22Rv1 (cell line): ENCODE results near the gene CKLF.

Experiments used
- CTCF ChIP-seq: fragments of 450-650 bp; IDR thresholded peaks from 2 replicates; pipeline ENCODE4 v1.5.1; 2017; ENCODE audit warnings: mild to moderate bottlenecking
- ZFX ChIP-seq: fragments of 450-650 bp; IDR thresholded peaks from 2 replicates; pipeline ENCODE4 v1.6.1; 2017; ENCODE audit warnings: antibody characterized with exemption, borderline replicate concordance

GRCh38 chr16:66574081-66574480, 21.7 kb downstream of the CKLF start:
- TF ChIP-seq CTCF (no peak), ZFX (no peak)
